ENCODE results near the gene FTO.

Gene FTO

DNA sequence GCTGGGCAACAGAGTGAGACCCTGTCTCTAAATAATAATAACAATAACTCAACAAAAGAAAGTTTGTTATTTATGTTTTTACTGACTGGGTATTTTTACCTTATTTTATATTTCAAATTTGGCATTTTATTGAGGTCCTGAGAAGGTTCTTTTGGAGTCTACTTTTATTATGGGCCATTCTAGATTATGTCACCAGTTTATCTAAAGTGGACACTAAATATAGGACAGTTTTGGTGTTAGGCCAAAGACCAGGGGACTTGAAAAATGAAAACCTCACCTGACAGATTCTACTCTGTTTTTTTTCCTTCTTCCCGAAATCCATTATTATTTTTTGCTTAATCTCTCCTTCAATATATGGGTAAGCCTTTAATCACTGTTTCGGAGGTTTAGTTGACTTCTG, 8.1 kb downstream of the FTO start:
- no peak for DNase-seq

DNA sequence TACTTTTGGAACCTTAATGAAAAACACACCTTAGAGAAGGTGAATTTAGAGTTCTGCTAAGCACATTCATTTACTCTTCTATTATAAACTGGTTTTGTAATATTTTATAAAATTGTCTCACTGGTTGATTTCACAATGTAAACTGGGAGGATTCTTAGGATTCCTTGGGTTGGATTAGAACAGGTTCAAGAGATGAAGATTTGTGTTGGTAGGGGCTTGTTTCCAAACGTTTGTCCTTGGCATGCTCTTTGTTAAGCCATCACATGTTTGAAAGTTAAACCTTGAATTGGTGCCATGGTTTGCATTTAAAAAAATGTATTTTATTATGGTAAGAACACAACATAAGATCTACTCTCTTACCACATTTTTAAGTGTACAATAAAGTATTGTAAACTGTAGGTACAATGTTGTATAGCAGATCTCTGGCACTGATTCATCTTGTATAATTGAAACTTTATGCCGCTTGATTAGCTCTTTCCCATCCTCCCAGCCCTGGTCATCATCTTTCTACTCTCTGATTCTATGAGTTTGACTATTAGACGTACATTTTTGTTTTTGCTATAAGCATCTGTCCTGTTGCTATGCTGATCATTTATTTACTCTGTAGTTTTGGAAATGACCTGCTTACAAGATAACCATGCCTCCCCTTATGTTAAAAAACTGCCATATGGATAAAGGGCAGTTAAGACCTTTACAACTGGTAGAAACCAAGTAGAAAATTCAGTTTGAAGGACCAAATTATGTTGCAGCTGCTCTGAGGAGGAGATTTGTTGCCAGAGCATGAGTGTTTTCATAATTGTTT, 9.6 kb downstream of the FTO start:
- DNase-seq = no peak

DNA sequence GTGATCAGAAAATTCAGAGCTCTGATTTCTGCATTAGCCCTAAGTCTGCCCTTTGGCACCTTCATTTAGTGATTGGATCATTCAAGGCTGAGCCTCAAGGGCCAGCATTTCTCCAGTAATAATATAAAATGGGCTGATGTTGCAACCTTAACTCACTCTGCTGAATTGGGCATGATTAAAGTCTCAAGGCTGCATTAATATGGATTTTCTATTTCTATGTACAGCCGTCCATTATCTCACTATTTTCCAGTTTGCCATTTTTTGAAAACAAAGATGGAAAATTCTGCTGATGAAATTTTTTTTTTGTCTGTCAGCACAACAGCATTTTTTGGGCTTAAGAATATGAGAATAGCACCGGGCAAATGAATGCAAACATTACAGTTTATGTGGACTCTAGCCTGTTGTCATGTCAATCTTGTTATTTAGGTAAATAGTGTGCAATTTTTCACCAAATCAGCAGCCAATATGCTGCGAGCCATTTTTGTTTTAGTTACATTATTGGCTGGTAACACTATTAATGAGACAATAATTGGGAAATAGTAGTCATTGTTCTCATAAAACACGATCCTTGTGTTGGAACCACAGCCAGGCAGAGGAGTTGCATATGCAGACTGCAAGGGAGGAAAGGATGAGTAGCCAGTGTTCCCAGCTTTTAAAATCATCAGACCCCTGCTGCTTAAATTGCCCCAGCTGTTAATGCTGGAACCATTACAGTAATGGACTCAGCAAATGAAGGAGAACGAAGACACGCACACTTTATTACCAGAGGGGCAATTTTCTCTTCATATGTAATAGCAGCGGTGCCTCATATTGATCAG, 10.5 kb downstream of the FTO start:
- no peak for DNase-seq

DNA sequence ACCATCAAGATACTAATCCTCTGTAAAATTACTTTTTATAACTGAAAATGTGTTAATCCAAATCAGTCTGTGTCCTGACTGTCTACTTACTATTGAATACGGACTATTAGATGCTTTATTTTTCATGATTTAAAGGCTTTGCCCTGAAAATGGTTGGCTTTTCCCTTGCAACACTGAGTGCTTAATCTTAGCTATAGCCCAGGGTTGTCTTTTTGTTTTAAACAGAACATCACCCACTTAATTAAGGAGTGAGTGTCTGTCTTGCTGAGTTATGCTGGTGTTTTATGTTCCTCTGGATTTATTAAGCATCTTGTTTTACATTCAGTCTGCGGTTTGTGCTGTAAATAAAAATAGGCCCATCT, 11.0 kb downstream of the FTO start:
- DNase-seq = no peak

DNA sequence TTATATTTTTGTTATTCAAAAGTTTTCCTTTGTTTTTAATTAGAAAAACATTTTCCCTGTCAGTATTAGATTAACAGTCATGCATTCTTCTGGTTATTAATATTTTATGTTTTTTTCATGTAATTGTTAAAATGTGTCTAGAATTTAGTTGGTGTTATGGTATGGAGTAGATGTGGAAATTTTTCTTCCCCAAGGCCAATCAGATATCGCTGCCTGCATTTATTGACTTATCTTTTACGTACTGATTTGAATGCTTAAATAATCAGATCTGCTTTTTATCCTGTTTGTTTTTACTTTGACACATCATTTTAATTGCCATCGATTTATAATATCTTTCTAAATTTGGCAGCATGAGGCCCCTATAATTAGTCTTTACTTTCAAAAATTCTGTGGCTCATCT, 13.6 kb downstream of the FTO start:
- DNase-seq = no peak

DNA sequence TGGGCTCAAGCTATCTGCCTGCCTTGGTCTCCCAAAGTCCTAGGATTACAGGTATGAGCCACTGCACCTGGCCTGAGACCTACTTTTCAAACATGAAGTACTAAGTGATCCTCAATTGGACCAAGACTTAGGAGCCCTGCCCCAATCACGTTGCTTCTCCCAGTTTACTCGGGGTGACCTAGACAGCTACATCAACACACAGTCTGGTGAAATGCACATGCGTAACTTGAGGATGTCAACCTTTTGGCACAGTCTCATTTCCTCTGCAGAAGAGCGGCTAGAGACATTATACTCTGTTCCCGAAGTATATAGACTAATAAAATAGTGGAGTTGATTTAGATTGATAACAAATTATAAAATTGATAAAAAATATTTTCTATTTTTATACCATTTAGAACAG, 17.1 kb downstream of the FTO start:
- DNase-seq = no peak

DNA sequence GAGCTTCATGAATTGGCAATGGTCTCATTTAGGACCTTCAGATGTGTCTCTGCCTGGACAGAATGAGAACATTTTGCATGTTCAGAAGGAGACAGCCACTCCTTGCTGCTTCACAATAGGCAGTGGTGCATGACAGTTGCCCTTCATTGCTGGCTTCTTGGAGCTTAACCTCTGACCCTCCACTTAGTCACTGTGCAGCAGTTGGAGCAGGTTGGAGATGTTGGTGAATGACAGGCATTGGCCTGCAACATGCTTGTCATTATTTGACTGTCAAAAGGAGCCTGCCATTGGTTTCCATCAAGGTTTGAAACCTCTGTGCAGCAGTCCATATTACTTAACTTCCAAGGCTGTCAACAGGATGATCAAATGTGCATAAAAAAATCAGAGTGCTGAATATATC, 22.7 kb downstream of the FTO start:
- DNase-seq = no peak

DNA sequence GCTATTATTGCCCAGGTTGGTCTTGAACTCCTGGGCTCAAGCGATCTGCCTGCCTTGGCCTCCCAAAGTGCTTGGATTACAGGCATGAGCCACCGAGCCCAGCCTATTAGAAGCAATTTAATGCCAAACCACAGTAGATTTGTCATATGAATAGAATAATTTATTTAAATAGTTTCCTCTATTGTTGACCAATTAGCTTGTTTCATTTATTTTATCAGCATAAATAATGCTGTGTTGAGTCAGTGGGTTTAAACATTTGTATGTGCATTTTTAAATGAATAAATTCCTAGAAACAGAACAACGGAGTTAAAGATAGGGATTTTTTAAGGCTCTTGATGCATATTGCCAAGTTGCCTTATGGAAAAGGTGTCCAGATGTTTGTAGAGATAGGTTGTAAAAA, 26.7 kb downstream of the FTO start:
- DNase-seq = no peak

DNA sequence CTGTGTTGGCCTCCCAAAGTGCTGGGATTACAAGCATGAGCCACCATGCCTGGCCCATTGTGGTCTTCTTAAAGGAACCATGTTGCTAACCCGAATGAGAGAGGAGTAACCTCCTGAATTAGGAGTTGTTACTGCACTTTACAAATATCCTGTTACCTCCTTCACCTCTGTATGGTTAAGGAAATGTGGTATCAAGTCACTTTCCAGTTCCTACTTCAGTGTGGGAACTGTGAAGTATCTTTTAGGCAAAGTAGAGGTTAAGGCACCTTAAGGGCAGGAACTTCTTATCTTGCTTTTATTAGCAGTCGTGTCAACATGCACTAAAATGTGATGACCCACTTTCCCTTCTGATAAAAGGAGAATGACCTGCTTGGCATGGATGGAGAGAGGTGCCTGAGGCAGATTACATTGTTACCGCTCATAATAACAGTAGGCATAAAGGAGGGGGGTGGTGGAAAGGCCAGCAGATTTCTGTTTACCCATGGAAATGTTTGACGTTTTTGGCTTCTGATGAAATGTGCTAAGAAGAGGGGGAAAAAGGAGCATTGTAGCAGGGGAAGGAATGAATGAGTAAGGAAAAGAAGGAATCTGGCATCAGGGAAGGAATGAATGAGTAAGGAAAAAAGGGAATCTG, 28.5 kb downstream of the FTO start:
- DNase-seq = no peak

DNA sequence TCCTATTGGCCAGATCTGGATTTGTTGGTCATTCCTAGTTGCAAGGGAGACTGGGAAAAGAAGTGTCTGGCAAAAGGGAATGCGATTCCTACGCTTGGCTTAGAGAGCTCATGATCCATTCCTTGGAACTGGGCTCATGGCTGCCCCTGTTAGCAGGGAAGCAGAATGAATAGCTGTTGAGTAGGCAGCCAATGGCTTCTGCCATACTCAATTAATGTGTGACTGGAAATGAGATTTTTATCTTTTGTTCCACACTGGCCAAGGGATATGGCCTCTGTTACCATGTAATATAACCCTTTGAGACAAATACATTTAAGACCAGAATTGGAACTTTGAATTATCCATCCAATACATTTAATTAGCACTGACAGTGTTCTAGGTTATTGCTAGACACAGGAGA, 31.0 kb downstream of the FTO start:
- no peak for DNase-seq

DNA sequence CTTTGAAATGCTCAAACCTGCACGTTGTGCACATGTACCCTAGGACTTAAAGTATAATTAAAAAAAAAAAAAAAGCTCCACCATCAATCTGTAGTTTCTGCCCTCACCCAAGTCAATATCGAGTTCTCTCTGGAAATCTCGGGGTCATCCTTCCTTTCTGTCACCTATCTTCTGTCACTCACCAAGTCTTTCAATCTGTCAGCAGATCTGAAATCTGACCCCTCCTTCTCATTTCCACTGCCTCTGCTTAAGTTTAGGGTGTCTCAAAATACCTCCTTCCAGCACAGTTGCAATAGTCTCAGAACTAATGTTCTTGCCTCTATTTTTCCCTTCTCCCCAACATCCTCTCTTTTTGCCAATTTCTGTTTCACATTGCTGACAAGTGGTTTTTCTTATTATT, 32.3 kb downstream of the FTO start:
- DNase-seq = no peak

DNA sequence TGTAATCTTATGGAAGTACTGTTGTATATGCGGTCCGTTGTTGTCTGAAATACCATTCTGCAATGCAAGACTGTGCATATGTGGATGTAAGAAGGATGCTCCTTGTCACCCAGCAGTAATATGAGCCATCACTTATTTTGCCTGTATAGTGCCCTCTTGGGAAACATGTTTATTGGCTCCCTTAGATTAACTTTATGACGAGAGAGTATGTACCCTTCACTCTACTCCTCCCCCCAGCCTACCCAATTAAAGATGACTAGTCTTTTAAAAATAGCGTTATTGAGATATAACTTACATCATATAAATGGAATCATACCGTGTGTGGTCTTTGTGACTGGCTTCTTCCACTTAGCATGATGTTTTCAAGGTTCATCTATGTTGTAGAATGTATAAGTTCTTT, 33.6 kb downstream of the FTO start:
- no peak for DNase-seq

DNA sequence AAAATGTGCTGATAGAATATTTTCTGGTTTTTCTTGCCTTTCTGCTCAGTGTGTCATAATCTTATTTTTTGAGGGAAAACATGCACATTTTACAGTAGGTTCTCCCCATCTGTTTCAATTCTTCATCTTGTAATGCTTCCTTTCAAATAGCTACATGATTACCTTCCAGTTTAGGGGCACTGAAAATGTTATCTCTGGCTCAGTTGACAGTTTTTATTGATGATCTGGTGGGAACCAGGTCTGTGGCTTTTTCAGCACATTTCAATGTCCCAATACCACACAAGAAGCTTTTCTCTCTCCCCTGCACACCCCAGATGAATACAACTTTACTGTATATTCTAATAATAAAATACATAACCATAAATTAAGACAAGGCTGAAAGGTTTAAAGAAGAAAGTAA, 36.5 kb downstream of the FTO start:
- DNase-seq = no peak

DNA sequence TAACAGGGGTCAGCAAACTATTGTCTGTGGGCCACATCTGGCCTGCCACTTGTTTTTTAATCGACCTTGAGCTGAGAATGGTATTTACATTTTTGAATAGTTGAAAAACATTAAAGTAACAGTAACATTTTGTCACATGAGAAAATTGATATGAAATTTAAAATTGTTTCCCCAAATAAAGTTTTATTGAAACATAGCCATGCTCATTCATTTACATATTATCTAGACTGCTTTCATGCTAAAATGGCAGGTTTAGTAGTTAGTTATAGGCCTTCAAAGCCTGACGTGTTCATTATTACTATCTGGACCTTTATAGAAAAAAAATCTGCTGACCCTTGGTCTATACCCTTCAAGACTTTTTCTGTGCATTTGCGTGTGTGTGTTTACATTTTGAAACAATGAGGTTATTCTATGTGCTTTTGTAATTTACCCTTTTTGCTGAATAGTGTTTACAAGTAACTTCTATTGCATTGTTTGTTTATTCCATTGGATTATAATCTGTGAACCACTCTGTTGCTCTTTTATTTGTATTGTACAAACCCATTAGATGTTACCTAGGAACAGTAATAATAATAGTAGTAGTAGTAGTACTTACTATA, 37.1 kb downstream of the FTO start:
- no peak for DNase-seq

DNA sequence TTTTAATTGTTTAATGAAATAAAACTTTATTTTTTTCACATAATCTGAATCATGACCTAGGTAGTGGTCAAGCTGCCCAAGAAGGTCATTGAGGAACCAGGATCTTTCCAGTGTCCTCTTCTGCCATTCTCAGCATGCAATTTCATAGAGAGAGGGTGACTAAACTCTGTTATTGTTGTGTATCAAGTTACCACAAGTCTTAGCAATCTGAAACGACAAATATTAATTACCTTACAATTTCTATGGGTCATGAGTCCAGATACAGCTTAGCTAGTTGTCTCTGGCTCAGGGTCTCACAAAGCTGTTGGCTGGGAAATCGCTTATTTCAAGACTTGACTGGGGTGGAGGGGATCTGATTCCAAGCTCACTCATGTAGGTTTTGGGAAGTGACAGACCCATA, 37.6 kb downstream of the FTO start:
- no peak for DNase-seq

DNA sequence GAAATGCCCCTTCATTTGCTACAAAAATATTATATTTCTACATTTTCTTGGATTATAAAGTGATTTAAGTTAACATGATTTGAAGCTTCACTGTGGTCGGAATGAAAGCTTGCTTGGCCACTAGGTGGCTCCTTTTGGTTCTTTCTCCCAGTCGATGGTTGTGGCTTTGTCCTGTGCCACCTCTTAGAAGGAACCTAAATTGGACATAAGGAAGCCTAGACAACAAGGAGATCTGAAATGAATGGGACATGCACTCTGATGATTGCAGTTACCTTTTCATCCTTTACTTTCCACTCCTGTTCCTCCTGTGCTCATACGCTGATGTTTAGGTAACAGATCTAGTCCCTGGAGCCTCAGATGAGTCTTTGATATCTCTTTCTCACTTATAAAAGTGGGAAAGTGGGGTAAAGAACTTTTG, 39.2 kb downstream of the FTO start:
- DNase-seq = no peak

DNA sequence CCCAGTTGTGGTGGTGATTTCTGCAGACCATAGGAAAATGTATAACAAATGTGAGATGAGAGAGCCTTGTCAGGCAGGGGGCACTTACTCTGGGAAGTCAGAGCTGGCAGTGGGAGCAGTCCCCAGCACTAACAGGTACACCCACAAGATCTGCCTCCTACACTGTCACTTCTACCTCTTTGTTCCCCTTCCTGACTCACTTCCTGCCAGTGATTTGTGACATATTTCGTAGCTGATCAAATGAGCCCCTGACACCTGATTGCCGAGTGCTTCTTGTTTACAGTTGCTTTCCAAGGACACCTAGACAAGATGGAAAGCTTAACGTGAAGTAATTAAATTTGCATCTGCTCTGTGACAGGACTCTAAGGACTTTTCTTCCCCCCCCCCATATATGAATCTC, 40.5 kb downstream of the FTO start:
- DNase-seq = peak; percentile 27

DNA sequence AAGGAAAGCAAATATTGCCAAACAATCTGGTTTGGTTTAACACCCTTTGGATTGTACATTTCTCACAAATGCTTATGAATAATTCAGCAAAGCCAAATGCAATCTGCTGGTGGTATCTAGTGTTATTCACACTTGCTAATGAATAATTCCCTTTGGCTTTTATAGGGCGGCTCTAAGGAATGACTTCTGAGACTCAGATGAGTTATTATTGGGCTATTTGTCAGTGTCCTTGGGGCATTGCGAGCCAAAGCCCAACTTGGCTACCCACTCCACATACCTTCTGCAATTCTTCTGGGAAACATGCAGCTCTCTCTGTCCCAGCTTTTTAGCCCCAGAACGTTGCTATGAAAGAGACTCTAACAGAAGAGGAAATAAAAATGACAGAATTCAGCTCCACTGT, 41.1 kb downstream of the FTO start:
- no peak for DNase-seq

DNA sequence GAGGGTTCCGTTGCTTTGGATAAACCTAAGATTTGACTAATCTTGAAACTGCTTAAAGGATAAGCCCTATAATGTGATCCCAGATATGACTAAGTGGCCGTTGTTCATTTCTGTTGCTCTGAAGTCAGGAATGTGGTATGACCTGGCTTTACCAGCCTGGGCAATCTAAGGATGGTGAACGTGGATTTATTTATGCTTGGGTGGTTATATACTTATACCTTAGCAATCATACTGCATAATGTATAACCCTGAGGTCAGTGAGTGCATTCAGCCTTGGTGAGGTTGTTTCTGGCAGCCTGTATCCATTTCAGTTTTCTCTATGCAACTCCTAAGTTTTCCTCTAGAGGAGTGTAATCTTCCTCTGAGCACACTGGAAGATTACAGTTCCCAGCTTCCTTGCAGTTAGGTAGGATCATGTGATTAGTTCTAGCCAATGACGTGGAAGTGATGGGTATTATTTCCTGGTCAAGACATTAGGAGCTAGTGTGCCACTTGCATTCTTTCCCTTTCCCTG, 41.9 kb downstream of the FTO start:
- DNase-seq = no peak

DNA sequence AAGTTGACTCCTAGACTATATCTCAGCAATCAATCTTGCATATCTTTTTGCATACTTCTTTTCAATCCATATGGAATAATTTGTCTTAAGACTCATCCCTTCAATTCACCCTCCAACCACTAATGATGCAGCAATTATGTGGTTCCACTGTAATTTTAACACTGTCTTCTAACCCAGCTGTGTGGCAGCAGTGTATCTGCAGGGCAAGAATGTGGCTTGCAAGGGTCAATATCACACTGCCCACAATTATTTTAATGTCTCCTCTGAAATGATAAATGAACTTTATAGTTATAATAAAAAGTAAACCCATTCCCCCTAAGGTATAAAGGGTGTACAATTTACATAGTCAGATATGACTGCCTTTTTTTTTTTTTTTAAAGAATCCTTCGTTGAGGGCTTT, 48.6 kb downstream of the FTO start:
- DNase-seq = no peak

DNA sequence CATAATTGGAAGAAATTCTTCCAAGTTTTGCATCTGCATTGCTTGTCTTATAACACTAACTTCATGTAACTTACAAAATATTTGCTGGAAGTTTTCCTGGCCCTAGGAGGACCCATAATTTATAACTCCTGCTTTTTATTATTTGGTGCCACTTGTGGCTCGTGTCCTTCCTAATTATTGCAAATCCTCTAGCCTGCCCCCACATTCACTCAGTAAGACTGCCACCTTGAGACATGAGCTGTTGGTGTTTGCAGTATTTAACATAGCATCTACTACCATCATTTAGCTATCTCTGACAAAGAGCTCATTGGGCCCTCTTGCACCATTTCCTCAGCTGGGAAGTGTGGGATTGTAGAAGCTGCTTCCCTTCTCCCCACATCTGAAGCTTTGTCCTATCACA, 49.5 kb downstream of the FTO start:
- no peak for DNase-seq

DNA sequence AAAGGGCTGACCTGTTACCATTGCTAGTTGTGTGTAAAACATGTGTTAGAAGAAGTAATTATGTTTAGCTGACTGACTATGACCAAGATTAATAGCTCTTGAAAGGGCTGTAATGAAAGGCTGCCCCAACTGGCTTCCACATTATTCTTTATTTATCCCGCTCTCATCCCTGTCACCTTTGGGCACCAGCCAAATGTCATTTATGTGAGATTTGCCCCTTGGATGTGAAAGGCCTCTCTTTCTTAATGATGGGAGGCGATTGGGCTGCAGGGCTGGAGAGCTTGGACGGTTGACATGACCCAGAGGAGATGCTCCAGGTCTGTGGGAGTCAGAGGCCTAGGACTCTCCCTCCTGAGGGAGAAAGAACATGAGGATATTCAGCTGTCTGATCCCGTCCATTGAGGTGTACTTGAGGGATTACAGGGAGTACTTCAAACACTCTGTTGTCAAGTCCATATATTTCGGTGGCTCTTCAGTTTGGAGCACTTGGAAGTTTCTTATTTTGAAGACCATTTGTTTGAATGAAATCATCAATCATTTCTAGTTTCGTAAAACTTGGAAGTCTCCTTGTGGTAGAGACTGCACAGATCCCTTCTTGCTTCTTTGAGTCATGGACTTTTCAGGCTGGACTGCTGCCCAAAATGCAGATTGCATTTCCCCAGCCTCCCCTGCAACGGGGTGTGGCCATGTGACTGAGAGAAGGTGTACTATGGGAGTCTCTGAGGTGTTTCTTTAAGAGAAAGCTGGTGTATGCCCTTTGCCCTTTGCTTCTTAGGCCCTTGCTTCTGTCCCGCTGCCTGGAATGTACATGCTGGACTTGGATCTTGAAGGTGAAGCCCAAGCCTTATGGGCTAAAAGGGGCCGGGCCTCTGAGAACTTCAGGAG, 51.3 kb downstream of the FTO start:
- DNase-seq = peak; percentile 56
